Activated CD8-positive, alpha-beta memory T cell treated with anti-CD3 and anti-CD28 coated beads for 24 hours (primary cell): ENCODE measurements around the gene ARRDC3.
"Not testable (repeated sequence)": the region's sequence is repeated elsewhere in the genome, so short reads cannot be mapped to it uniquely, and the experiment has no call there.

Experiments used
- DNase-seq: peaks from one replicate; pipeline ENCODE4 v3.0.0-alpha.2; 2020

The ARRDC3 gene

GRCh38 chr5:91359962-91360609, 23.0 kb downstream of the ARRDC3 start:
- no peak for DNase-seq

DNA sequence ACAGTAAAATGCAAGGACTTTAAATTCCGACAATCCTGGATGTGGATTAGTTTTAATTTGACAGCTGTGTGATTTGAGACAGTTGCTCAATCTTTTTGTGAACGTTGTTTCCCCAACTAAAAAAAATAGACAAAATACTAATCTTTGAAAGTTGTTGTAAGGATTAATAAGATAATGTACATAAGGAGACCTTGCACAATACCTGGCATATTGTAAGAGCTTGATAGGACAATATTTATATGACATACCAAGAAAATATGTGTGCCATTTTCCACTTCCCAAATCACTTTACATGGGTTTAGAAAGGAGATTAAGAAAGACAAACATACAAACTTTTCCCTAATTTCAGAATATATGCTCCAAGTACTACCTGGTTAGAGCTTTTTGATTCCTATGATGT, 25.3 kb downstream of the ARRDC3 start:
- no peak for DNase-seq

- no peak for DNase-seq
Observed at GRCh38 chr5:91357012-91357634, 26.0 kb downstream of the ARRDC3 start.

GRCh38 chr5:91354867-91355266, 28.2 kb downstream of the ARRDC3 start:
- DNase-seq, result not testable (repeated sequence)

GRCh38 chr5:91352831-91353695, 30.1 kb downstream of the ARRDC3 start:
- no peak for DNase-seq

DNA sequence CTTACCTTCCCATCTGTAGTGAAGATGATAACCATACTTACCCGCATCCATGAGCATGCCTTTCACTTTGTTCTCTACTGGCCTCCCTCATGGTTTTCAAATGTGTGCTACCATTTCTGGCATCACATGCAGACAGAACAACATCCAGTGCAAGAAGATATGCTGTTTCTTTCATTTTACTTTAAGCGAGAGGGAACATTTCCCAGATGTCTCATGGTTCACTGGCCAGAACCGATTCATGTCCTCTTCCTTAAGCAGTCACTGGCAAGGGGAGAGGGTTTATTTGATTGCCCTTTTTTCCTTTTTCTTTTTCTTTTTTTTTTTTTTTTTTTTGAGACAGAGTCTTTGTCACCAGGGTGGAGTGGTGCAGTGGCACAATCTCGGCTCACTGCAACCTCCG, 37.7 kb downstream of the ARRDC3 start:
- no peak for DNase-seq

DNA sequence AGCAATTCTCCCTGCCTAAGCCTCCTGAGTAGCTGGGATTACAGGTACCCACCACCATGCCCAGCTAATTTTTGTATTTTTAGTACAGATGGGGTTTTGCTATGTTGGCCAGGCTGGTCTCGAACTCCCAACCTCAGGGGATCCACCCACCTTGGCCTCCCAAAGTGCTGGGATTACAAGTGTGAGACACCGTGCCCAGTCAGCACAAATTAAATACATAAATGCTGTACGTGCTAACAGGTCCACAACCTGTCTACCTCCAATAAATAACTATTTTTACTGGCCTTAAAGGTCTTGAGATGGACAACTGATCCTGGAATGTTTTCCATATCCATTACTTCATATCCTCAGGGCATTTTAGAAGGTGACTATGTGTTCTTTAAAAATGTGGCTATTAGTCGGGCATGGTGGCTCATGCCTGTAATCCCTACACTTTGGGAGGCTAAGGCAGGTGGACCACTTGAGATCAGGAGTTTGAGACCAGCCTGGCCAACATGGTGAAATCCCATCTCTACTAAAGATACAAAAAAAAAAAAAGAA, 38.4 kb downstream of the ARRDC3 start:
- not testable (repeated sequence) for DNase-seq

- no peak for DNase-seq
Observed at GRCh38 chr5:91343916-91344315, 39.2 kb downstream of the ARRDC3 start.

DNA sequence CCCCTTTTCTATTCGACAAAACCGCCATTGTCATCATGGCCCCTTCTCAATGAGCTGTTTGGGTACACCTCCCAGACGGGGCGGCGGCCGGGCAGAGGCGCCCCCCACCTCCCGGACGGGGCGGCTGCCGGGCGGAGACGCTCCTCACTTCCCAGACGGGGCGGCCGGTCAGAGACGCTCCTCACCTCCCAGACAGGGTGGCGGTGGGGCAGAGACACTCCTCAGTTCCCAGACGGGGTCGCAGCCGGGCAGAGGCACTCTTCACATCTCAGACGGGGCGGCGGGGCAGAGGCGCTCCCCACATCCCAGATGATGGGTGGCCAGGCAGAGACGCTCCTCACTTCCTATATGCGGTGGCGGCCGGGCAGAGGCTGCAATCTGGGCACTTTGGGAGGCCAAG, 40.2 kb downstream of the ARRDC3 start:
- not testable (repeated sequence) for DNase-seq

DNA sequence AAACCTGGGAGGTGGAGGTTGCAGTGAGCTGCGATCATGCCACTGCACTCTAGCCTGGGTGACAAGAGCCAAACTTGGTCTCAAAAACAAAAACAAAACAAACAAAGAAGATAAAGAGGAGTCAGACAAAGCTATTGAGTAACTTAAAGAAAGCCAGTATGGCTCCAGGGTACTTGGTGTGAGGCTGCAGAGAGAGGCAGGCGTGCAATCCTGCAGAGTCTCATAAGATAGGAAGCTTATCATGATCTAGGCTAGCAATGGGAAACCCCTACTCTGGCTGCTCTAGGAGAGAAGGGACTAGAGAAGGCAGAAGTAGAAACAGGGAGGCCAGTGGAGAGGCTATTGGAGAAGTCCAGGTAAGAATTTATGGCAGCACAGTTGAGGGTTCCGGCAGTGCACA, 42.0 kb downstream of the ARRDC3 start:
- no peak for DNase-seq

GRCh38 chr5:91340532-91340931, 42.6 kb downstream of the ARRDC3 start:
- no peak for DNase-seq

DNA sequence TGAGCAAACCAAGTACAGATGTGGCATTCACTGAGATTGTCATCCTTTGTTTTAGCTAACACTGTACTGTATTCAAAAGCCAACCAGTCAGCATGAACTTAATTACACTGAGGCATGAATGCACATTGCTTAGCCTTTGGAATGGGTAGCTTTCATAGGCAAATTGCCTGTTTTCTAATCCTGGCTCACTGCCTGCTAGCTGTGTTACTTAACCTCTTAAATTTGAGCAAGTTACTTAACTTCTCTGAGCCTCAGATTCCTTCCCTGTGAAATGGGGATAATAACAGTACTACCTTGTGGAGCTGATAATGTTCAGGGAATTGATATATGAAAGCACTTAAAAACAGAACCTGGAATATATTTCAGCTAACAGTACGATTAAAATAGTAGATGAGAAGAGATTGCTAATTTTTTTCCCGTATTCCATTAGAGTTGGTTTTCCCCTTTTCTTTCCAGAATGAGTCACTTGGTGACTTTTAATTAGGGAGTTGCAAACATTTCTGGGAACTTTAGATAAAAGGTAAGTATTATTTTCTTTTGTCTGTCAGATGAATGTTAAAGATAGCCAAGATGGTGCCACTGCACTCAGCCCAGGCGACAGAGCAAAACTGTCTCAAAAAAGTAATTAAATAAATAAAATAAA, 43.9 kb downstream of the ARRDC3 start:
- no peak for DNase-seq

- DNase-seq, result no peak
Observed at GRCh38 chr5:91332267-91333045, 50.7 kb downstream of the ARRDC3 start.

GRCh38 chr5:91331705-91332104, 51.4 kb downstream of the ARRDC3 start:
- no peak for DNase-seq

- no peak for DNase-seq
Observed at GRCh38 chr5:91329283-91329682, 53.8 kb downstream of the ARRDC3 start.

DNA sequence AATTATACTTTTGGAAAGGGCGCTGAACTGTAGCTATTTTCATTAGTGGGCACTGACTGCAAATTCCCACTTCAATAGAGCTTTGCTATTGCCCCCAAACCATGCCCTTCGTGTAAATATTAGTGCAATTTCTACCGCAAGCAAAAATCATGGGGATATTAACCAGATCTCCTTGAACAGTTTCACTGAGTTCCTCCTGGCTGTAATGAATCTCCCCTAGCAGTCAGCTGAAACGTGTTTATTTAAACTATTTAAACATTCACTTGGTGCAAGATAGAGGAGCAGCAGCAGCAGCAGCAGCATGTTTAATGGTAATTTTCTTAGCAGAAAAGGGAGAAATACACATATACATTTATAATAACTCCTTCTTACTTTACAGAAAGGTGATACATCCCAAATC, 54.4 kb downstream of the ARRDC3 start:
- no peak for DNase-seq

- DNase-seq, result not testable (repeated sequence)
Observed at GRCh38 chr5:91322981-91323380, 60.1 kb downstream of the ARRDC3 start.

DNA sequence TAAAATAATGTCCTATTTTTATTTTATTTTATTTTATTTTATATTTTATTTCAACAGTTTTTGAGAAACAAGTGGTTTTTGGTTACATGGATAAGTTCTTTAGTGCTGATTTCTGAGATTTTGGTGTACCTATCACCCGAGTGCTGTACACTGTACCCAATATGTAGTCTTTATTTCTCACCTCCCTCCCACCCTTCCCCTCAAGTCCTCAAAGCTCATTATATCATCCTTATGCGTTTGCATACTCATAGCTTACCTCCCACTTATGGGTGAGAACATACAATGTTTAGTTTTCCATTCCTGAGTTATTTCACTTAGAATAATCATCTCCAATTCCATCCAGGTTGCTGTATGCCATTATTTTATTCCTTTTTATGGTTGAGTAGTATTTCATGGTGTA, 63.5 kb downstream of the ARRDC3 start:
- no peak for DNase-seq

DNA sequence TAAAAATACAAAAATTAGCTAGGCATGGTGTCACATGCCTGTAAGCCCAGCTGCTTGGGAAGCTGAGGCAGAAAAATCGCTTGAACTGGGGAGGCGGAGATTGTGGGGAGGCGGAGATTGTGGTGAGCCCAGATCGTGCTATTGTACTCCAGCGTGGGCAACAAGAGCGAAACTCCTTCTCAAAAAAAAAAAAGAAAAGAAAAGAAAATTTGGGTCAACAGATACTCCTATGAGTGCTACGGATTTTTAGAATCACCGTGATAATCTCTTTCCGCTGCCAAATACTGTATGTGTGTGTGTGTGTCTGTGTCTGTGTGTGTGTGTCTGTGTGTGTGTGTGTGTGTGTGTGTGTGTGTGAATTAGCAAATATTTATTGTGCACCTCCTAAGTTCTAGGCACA, 64.4 kb downstream of the ARRDC3 start:
- DNase-seq, result no peak
